Glomerular visceral epithelial cell (primary cell): ENCODE results near the gene MRPL12.
"Not testable (repeated sequence)": the region's sequence is repeated elsewhere in the genome, so short reads cannot be mapped to it uniquely, and the experiment has no call there.

ENCODE experiments used
- DNase-seq: peaks from one replicate; pipeline ENCODE4 v3.0.0-alpha.2; 2016; ENCODE audit errors: extremely low spot score

The MRPL12 gene

DNA sequence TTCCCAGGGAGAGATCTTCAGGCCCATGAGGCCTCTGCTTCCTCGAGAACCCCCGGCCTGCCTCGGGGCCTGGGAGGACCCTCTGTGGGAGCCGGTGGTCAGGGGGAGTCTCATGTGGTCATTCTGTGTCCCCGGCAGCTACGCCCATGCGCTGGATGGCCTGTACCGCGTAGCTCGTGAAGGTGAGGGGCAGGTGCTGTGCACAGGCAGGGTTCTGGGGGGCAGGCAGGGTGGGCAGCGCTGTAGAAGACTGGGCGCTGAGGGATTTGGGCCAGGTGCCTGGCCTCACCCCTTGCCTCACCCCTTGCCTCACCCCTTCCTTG, 13.5 kb downstream of the MRPL12 start:
- DNase-seq = no peak

DNA sequence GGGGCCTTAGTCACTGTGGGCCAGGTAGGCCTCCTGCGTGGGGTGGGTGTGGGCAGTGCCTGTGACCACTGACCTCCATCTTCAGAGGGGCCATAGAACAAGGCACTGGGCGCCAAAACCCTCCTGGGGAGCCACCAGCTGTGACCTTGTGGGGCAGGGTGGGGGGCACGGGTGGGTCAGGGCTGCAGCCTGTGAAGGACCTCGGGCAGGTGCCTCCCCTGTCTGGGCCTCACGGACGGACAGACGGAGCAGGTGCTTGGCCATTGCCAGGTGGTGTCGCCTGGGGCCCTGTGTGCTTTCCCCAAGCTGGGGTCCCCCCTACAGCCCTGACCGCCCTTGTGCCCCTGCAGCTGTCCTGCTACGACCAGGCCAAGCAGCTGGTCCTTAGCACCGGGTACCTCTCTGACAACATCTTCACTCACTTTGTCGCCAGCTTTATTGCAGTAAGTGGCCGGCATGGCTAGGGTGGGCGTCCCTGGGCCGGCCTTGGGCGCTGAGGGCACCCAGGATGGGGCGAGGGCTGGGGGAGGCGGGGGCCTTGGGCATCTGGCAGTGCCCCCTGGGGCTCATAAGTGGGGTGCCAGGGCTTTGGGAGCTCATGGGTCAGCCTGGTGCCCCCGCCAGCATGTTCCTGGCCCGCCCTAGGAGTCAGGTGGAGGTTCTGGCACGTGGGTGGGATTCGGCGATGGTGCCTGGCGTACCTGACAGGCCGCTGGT, 14.0 kb downstream of the MRPL12 start:
- no peak for DNase-seq

DNA sequence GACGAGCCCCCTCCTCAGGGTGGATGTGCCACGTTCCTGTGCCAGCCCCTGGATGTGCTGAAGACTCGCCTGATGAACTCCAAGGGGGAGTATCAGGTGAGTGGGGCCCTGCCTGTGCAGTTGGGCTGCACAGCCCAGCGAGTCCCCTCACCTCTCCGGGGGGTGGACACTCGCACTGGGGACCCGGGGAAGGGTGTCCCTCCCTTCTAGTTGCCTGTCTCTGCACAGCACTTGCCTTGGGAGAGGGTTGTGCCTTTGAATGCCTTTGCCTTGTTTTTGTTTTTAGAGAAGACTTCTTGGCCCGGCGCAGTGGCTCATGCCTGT, 14.6 kb downstream of the MRPL12 start:
- no peak for DNase-seq

DNA sequence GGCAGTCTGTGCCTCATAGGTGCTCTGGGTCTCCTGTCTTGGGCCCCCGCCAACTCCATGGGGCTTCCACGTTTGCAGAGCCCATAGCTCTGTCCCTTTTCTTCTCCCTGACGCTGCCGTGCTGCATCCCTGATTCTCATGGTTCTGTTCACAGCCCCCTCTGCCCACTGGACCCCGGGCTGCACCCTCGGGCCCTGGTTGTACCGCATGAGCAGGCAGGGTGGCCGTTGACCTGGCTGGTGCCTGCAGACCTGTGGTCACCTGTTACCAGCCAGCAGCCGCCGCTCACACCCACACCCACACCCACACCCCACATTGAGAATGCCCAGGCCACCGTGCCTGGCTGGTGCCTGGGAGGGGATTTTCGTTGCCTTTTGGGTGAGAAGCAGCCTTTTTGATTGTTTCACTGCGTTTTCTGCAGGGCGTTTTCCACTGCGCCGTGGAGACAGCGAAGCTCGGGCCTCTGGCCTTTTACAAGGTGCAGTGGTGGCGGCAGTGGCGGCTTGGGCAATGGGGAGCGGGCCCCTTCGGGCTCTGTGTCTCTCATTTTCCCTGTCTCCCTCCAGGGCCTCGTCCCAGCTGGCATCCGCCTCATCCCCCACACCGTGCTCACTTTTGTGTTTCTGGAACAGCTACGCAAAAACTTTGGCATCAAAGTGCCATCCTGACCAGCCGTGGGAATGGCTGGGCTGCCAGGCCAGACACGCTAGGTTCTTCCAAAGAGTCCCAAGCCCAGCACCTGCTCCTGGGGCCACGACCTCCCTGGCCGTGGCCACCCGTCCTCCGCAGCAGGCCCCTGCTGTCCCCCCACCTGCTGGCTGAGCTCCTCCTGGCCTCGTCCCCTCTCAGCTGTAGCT, 16.5 kb downstream of the MRPL12 start:
- DNase-seq = no peak

DNA sequence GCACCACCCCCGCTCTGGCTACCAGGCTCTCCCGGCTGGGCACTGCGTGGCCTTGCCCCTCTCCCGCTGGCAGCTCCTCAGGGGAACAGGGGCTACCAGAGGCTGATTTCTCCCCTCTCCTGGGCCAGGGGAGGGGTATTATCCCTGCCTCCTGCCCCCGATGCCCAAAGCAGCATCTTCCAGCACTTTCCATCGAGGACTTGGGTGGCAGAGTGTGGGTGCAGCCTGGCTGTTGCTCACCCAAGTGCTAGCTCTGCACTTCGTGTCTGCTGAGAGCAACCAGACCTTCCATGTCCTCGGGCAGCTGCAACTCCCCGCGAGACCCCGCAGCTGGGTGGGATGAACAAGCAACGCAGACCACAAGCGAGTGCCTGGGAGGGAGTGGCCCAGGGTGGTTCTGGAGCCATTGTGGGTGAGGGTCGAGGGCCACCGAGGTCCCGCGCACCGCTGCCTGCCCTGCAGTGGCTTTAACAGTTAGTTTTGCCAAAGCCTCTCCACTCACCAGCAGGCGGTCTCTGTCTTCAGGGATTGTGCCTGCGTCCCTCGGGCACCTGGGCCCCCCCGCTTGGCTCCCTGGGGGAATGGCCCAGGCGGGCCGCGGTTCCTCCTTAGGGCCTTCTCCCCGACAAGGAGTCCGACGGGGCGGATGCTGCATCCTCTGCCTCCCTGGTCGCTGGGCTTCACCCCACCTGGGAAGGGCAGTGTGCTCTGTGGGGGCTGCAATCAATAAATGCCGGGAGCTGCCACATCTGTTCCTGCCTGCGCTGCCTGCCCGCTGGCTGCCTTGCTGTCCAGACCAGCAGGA, 17.3 kb downstream of the MRPL12 start:
- DNase-seq = no peak

DNA sequence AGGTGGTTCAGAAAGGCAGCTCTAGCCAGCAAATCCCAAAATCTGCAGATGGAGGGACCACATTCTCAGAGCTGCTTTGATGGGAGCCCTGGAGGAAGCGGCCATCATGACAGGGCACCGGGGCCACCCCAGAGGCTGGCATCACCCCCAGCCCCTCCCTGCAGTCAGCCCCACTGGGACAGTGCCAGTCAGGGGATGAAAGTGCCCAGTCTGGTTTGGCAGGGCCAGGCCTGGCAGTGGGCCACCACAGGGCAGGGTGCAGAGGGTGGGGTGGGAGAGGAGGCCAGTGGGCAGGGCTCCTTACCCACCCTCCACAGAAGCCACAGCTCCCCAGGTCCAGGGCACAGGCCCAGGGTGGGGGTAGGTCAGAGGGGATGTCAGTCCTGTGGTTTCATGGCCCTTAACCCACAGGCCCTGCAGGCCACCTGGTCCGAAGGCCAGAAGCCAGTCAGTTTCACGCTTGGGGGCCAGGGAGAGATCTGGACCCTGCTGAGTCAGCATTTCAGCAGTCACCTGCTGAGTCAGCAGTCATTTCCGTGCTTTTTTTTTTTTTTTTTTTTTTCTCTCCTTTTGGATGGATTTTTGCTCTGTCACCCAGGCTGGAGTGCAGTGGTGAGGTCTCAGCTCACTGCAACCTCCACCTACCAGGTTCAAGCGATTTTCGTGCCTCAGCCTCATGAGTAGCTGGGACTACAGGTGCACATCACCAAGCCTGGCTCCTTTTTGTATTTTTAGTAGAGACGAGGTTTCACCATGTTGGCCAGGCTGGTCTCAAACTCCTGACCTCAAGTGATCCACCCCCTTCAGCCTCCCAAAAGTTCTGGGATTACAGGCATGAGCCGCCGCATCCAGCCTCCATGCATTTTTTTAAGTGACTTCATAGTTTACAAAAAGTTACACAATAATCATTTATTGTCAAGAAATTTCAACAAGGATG, 19.3 kb downstream of the MRPL12 start:
- DNase-seq = peak; percentile 87

DNA sequence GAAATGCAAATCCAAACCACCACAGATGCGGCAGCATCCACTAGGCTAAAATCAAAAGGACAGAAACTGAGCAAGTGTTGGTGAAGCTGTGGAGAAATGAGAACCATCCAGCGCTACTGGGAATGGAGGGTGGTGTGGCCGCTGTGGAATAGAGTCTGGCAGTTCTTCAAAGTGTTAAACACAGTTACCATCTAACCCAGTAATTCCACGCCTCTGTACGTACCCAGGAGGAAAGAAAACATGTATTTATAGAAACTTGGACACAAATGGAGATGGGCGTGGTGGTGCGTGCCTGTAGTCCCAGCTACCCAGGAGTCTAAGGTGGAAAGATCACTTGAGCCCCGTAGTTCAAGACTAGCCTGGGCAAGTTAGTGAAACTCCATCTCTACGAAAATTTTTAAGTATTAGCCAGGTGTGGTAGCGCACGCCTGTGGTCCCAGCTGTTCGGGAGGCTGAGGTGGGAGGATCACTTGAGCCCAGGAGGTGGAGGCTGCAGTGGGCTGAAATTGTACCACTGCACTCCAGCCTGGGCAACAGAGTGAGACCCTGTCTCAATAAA, 20.6 kb downstream of the MRPL12 start:
- DNase-seq = no peak

DNA sequence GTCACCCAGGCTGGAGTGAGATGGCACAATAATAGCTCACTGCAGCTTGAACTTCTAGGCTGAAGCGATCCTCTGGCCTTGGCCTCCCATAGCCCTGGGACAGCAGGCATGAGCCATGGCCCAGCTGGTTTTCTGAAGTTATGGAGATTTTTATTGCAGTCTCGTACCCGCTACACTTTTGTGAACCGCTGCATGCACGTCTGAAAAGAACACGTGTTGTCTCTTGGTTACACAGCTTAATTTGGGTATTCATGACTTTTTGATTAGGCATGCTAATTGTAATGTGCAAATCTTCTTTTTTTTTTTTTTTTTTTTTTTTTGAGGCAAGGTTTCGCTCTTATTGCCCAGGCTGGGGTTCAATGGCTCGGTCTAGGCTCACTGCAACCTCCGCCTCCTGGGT, 22.3 kb downstream of the MRPL12 start:
- DNase-seq = no peak

DNA sequence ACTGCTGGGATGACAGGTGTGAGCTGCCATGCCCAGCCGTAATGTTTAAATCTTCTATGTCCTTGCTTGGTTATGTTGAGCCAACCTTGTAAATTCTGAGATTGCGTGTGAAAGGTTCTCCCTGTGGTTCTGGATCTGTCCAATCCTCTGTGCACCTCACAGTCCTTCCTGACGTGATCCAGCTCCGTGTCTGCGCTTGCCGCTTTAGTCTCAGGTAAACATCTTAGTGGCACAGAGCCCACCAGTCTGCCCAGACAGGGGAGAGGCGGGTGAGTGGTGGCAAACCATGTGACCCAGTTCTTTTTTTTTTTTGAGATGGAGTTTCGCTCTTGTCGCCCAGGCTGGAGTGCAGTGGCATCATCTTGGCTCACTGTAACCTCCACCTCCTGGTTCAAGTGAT, 22.8 kb downstream of the MRPL12 start:
- DNase-seq = no peak

DNA sequence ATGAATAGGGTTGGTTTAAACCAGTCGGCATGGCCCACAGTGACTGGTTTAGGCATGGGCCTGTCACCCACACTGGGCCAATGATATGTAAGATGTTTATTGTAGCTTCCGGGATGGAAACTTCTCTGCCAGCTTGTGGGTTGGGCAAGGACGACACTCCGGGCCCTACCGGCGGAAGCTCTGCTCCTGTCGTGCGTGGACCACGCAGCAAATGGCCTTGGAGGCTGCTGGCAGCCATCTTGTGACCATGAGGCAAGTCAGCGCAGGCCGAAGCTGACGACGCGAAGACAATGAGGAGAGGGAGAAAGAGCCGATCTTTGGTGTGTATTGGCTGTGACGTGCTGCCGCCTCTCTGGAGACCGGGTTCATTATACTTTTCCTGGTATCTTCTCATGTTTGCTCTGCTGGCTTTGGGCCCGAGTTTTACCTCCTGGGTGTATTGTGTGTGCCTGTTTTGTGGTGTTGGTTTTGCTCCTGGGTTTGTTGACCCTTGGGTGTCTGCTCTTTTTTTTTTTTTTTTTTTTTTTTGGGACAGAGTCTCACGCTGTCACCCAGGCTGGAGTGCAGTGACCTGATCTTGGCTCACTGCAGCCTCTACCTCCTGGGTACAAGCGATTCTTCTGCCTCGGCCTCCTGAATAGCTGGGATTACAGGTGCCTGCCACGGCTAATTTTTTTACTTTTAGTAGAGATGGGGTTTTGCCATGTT, 24.3 kb downstream of the MRPL12 start:
- DNase-seq = no peak

DNA sequence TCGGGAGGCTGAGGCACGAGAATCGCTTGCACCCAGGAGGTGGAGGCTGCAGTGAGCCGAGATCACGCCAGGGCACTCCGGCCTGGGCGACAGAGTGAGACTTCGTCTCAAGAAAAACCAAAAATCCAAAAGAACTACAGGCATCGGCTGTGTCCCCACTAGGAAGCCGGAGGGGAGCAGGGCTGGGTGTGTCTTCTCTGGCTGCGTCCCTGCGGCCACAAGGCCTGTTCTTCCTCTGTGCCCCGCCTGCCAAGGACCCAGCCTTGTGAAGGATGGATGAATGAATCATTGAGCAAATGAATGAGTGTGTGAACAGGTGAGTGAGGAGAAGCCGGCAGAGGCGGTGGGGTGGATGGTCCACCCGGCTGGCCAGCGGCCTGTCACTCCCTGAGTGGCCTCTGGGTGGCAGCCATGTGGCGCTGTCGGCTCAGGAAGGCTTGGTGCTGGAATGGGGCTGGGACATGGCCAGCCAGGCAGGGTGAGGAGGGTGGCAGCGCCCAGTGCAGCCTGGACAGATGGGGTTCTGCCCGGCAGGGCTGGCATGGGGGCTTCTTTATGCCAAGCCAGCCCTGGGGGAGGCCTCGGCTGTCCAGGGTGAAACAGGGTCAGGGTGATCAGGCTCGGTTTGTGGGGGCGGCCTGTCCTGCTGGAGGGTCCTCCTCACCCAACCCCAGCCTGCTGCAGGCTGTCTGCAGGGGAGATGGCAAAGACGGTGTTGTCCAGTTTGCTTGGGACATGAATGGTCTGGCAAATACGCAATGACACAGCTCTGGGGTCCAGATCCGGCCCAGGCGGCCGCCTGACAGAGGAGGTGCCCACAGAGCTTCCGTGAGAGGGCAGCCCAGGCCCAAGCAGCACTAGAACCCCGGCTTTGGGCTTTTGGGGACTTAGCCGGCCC, 30.6 kb downstream of the MRPL12 start:
- DNase-seq = peak; percentile 80

DNA sequence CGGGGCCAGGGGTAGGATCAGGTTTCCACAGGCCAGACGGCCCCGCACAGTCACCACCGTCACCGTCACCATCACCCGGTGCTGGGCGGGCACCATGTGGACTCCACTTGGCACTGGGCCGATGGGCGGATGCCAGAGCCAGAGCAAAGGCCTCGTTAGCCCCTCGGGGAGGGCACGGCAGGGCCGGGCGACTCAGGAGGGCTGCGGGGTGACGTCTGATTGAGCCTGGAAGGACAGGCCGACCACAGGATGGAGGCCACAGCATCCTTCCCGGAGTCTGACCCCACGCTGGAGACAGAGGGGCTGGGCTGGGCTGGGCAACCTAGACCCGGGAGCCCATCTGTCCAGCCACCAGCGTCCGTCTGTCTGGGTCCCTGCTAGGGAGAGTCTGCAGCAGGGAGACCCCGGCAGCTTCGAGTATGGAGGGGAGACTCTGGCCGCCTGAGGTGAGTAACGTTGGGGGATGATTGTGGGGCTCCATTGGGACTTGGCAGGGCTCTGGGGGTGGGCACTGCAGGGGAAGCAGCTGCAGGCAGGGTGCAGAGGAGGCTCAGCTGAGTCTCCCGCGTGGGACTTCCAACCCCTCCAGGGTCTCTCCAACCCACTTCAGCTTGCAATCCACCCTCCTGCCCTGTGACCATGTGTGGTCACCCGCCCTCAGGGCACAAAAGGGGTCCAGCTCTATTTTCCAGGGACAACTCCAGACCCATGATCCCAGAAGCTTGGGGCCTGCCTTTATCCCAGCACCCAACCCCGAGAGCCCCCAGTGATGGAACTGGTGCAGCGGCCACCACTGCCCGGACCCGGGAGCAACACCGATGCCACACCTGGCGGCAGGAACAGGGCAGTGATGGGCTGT, 31.5 kb downstream of the MRPL12 start:
- DNase-seq = no peak

DNA sequence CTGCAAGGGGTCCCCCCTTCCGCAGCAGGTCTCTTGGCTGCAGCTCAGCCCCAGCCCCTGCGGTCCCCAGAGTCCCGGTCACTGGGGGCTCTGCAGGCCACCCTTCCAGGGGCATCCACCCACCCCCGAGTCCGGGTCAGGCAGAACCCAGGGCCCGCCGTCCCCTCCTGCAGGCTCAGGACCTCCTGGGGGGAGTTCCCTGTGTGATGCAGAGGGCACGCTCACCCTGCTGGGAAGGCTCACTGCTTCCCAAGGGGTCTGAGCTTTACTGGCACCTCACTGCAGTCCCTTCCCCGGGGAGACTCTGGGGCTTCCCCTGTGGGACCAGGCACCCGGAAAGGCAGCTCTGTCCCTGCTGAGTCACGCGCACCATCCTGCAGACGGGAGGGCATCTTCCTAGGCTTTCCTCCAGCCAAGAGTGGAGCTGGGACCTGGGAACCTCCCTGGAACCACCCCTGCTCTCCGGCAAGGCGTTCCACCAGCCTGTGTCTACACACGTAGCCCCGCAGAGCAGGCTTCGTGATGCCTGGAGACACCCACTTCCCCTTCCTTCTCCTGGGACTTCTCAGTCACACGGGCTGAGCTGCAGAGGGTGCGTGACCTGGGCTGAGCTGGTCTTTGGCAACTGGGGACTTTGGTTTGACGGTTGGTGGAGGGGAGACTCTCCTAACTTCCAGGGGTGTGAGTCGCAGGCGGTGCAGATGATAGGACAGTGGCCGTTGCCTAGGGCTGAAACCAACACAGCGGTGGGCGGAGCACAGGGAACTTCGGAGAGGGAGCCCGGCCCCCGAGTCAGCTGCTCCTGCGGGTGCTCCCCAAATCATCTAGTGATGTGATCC, 32.3 kb downstream of the MRPL12 start:
- peak; percentile 80 for DNase-seq

DNA sequence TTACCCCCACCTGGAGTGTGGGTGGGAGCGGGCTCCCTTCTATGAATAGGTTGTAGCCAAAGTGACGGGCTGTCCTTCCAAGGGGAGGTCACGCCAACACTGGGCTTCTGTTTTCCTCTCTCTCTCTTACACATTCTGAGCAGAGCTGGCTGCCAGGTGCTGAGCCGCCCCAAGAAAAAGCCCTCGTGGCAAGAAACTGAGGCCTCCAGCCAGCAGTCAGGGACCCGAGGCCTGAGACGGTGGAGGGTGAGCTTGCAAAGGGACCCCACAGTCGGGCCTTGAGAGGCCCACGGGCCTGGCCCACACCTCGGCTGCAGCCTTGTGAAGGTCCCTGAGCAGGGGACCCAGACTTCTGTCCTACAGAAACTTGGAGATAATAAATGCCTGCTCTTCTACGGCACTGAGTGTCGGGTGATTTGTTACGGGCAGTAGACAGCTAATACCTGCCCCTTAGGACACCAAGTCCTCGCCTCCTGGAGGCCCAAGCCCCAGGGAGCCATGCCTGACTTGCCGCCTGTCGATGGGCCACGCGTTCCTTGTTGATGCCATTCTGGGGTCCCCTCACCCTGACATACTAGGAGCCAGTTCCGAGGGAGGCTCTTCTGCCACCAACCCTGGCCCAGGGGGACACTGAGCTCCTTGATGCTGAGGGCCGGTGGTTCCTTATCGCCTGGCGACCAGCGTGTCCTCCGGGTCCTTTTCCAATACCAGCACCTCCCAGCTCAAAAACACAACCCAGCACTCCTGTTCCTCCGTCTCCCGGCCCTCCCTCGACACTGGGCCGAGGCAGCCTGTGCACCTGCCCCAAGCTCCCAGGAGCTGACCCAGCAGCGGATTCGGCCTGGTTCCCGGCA, 35.0 kb downstream of the MRPL12 start:
- DNase-seq = no peak

DNA sequence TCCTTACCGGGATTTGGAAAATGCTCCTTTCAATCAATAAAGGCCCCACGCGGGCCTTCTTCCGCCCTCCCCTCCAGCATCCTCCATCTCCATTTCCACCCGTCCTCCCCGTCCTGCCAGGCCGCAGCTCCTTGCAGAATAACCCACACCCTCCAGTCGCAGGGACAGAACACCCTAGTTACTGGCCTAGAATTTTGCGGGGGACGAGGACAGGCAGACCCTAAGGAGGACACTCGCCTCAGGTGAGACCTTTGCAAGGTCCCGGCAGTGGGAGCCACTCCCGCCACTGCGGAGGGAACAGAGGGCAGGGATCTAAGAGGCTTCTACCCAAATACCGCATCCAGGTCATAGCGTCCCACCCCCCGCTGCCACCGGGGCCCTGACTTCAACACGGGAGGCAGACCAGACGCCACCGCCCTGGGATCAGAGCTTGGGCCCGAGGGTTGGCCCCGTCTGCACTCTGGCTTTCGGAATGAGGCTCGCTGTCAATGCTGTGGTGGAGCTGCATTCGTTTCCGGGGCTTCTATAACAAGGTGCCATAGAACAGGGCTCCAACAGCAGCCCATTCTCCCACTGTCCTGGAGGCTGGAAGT, 35.7 kb downstream of the MRPL12 start:
- DNase-seq = no peak

DNA sequence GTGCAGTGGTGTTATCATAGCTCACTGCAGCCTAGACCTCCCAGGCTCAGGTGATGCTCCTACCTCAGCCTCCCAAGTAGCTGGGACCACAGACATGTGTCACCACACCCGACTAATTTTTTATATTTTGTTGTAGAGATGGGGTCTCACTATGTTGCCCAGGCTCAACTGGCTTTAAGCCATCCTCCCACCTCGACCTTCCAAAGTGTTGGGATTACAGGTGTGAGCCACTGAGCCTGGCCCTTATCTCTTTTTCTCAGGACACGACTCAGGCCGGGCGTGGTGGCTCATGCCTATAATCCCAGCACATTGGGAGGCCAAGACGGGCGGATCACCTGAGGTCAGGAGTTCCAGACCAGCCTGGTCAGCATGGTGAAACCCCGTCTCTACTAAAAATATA, 36.4 kb downstream of the MRPL12 start:
- DNase-seq = not testable (repeated sequence)
